AG10803 (cell line): Measurements from ENCODE around the gene HES6.

Experiments
- DNase-seq: peaks from one replicate; pipeline ENCODE4 v3.0.0; 2010; ENCODE audit warnings: low read depth
- H3K4me3 ChIP-seq: 2 replicates; pipeline ENCODE4 v1.5.1; 2011; ENCODE audit warnings: mild to moderate bottlenecking, low read length, control low read depth
- TF ChIP-seq, protein P1 (sequence below): conservative IDR thresholded peaks from 2 replicates; pipeline ENCODE4 v1.5.1; 2011; ENCODE audit warnings: mild to moderate bottlenecking, low read length, control low read depth, inconsistent platforms

HES6 gene

DNA sequence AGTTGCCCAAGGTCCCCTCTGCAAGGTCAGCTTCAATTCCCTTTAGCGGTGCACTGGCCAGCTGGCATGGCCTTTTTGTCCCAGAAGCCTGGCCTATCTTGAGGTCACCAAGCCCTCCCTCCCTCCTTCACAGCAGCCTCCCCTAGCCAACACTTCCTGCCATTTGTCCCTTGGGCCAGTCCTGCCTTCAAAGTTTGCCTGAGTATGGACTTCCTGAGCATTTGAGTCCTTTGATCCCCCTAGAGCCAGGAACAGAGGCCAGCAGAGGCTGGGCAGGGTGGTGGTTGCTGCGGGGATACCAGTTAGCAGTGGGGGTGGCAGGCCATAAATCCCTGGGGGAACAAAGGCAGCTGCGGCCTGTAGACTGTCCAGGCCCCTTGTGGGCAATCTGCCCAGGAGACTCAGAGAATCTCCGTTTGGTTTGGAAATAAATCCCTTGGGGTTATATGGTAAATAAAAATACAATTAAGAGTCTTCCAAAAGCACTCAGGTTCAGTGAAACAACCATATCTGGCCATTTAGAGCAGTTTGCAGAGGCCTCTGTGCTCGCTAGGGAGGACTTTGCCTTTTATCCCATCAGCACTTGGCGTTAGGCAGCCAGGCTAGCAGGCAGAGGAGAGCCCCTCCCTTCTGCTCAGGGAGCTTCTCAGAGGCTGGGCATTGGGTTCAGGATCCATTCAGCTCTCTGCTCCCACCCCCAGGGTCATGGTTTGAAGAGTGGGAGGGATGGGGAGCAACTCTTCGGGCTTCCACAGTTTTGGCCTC is 3.1 kb upstream of the HES6 start:
- DNase-seq = no peak
- TF ChIP-seq, protein P1, sequence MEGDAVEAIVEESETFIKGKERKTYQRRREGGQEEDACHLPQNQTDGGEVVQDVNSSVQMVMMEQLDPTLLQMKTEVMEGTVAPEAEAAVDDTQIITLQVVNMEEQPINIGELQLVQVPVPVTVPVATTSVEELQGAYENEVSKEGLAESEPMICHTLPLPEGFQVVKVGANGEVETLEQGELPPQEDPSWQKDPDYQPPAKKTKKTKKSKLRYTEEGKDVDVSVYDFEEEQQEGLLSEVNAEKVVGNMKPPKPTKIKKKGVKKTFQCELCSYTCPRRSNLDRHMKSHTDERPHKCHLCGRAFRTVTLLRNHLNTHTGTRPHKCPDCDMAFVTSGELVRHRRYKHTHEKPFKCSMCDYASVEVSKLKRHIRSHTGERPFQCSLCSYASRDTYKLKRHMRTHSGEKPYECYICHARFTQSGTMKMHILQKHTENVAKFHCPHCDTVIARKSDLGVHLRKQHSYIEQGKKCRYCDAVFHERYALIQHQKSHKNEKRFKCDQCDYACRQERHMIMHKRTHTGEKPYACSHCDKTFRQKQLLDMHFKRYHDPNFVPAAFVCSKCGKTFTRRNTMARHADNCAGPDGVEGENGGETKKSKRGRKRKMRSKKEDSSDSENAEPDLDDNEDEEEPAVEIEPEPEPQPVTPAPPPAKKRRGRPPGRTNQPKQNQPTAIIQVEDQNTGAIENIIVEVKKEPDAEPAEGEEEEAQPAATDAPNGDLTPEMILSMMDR = no peak

DNA sequence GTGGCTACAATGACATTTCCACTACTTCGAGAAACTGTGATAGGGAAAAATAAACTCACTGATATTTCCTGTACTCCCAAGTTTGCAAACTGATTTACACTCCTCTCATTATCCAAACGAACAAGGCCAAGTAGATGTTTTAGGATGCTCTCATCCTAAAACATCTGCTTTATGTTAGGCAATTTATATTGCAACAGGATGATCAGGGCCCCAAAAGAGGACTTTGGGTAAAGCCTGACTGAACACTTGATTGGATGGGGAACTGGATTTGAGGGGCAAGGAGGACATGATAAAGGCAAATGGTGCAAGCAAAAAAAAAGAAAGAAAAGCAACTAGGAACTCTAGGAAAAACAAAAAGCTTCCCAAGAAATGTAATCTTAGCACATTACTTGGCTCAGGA is 2.1 kb upstream of the HES6 start:
- peak; percentile 37 for DNase-seq
- TF ChIP-seq, protein P1 = no peak
- H3K4me3 ChIP-seq = no peak overlapping the region

More for the DNA sequence above, 3.1 kb upstream of the HES6 start:
- no peak overlapping the region for H3K4me3 ChIP-seq

DNA sequence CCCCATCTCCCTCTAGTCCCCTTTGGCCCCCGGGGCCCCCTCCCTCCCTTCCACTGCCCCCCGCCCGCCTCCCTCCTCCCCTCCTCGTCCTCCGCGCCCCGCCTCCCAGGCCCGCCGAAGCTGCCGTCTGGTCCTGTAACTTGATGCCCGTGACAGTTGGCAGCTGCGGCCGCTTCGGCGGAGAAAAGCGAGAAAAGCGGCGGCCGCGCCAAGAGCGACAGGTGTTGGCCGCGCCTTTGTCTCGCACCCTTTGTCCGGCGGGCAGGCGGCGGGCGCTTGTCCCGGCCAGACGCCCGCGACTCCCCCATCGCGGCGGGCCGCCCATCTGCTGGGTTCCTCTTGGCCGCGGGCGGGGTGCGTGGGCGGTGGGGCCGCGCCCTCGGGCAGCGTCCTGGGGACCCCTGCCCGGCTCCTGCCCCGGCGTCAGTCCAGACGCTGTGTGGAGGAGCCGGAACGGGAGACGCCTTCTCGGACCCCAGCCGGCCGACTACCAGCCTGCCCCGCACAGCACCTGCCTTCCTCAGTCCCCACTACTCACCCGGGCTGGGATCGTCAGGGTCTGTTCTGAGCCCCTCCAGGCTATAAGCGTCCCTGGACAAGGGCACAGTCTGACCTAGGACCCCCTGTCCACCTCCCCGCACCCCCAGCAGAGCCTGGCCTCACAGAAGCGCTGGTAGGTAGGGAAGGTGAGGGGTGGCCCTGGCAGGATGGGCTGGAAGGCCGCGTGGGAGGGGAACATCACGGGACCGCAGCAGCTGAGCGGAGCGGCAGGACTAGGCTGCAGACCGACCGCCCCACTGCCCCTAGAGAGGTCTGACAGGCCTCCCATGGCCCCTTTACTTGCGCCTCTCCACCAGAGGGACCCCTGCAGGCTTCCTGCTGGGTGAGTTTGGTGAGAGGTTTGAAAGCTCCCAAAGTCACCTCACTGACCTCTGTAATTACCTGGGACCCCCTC is 1.2 kb upstream of the HES6 start:
- TF ChIP-seq, protein P1 = no peak
- no peak overlapping the region for H3K4me3 ChIP-seq
- no peak for DNase-seq

DNA sequence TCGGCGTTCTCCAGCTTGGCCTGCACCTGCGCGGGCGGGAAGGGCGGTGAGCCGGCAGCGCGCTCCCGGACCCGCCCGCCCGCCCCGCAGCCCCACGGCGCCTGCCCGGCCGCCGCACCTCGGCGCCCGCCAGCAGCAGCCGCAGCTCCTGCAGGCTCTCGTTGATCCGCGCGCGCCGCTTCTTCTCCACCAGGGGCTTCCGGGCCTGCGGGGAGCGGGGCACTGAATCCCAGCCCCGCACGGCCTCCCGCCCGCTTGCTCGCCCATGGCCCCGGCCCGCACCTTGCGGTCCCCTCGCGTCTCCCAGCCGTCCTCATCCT is 335 bp downstream of the HES6 start:
- H3K4me3 ChIP-seq = peak overlapping the region; percentile 45
- TF ChIP-seq, protein P1 = no peak
- DNase-seq = no peak

DNA sequence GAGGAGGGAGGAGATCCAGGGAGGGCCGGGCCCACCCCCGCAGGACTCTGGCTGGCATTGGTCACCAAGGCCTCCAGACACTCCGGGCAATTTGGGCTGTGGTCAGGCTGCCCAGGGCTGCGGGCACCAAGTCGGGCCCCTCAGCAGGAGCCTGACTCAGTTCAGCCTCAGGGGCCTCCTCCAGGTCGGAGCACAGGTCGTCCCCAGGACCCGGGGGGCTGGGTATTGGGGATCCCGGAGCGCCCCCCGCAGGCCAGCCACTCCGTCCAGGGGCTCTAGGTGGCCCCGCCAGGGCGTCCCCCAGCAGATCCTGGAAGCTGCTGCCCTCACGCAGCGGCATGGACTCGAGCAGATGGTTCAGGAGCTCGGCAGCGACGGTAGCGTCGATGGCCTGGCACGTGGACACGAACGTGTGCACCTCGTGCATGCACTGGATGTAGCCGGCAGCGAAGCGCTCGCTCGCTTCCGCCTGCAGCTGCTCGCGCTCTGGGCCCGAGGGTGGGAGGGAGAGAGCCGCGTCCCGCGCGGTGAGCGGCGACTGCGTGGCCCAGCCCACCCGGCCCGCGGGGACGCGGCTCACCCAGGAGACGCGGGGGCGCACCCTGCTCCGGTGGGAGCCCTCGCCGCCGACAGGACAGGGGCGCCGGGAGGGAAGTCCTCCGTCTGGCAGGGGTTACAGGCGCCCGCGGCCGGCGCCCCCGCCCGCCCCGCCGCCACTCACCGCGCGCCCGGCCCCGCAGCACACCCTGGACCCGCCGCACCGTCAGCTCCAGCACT is 884 bp downstream of the HES6 start:
- TF ChIP-seq, protein P1 = no peak
- DNase-seq = no peak
- H3K4me3 ChIP-seq = no peak overlapping the region

DNA sequence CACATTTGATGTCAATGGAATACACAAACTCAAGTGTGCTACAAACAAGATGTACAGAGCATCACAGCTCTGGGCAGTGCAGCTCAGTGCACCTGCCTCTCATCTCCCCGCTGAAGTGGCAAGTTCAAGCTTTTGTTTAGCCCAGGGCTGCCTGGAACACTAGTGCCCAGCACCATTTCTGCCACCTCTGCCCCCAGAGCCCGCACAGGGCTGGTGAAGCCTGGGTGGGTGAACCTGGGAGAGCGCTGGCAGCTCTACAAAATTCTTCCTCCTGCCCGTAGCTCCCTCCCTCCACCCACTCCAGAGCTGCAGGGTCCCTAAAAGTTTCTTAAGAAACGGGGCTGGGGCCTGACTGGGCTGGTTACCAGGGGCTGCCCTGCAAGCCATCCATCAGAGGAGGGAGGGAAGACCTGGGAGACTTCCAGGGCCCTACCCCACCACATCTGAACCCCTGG is 1.5 kb downstream of the HES6 start:
- no peak overlapping the region for H3K4me3 ChIP-seq
- TF ChIP-seq, protein P1 = no peak
- no peak for DNase-seq
